NCI-H345 treated with DMSO at 0.1 percent for 48 hours (cell line): ENCODE data around the gene ALDH3A1.
"Not testable (repeated sequence)": the region's sequence is repeated elsewhere in the genome, so short reads cannot be mapped to it uniquely, and the experiment has no call there.

Source experiments
- DNase-seq: peaks from one replicate; lab custom pipeline; 2025; ENCODE audit not compliant: unreplicated experiment; lab: John Stamatoyannopoulos, UW

The ALDH3A1 gene

GRCh38 chr17:19747829-19748806 lies at the start of gene ALDH3A1:
ALDH3A1 (minus strand) TSS chr17:19748298; CDS start chr17:19745129, 3,169 bp downstream.
- no peak for DNase-seq

GRCh38 chr17:19796457-19796856 lies 48.4 kb upstream of the ALDH3A1 start:
- no peak for DNase-seq

DNA sequence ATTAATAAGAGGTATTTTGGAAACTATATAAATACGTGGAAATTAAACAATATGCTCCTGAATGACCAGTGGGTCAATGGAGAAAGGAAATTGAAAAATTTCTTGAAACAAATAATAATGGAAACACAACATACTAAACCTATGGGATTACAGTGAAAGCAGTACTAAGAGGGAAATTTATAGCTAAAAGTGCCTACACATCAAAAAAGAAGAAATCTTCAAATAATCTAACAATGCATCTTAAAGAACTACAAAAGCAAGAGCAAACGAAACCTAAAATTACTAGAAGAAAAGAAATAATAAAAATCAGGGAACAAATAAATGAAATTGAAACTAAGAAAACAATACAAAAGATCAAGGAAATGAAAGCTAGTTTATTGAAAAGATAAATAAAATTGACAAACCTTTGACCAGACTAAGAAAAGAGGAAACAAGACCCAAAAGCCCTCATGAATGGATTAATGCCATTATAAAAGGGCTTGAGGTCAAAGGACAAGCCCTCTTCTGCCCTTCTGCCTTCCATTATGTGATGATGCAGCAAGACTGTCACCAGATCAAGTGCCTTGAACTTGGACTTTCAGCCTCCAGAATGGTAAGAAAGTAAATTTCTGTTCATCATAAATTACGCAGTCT lies 43.9 kb upstream of the ALDH3A1 start:
- no peak for DNase-seq

DNA sequence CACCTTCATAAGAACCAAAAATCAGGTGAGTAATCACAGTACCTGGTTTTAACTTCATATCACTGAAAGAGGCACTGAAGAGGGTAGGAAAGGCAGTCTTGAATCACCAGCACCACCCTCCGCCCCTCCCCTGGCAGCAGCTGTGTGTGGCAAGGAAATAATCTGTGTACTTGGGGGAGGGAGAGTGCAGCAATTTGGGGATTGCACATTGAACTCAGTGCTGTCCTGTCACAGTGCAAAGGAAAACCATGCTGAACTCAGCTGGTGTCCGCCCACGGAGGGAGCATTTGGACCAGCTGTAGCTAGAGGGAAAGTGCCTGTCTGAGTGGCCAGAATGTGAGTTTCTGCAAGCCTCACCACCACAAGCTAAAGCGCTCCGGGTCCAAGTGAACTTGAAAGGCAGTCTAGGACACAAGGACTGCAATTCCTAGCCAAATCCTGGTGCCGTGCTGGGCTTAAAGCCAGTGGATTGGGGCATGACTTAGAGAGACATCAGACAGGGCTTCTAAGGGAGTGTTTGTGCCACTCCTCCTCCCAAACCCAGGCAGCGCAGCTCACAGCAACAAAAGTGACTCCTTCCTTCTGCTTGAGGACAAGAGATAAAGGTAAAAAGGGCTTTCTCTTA lies 39.7 kb upstream of the ALDH3A1 start:
- DNase-seq: no peak

DNA sequence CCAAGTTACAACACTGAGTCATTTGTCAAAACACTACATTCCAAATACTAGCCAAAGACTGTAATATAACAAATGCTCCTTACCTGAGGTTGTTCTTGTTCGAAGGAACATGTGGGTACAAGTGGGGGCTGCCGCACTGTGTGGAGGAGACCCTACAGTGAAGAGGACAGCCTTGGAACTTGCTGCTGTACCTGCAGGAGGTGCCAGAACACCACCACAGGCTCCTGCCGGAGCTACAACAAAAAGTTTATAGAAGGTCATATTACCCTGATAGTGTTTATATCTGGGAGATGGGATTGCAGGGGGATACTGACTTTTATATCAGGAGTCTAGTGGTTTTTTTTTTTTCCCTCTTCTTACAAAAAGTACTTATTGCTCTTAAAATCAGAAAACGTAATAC lies 37.8 kb upstream of the ALDH3A1 start:
- DNase-seq: no peak

DNA sequence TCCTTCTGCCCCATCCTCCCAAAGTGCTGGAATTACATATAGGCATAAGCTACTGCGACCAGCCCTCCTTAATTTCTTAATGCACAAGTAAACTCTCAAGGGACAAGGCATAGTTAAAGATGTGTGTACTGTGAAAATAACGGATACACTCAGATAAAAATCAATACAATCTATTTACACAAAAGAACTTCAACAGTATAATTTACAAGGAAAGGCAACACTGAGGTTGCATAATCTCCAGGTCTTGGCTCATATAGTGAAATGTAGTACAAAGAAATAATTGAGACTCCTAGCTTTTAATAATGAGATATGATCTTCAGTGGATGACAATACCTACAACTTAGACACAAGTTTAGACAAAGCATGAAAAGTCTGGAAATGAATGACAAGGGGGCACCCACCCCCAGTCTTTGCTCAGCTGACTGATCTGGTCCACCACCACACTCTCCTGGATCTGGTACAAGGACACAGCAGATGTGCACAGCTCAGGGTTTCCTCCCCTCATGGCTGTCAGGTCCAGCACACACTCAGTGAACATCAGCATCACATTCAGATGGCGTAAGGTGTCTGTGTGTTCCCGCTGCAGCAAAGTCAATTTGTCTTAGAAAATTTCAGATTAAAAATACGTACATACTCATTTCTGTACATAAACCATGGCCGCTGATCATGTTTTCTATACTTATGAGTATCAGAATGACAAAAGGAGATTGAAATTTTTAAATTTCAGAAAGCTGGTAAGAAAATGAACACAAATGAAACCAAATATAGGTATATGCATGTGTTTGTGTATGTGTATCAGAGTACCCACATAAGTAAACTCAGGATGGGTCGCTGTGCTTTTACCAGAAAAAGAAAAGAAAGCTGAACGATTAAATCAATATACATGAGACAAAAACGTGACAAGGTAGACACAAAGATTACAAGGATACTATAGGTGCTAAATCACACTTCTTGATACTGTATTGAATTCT lies 33.7 kb upstream of the ALDH3A1 start:
- DNase-seq: no peak

- no peak for DNase-seq
Measured at GRCh38 chr17:19780846-19781245, 32.7 kb upstream of the ALDH3A1 start.

DNA sequence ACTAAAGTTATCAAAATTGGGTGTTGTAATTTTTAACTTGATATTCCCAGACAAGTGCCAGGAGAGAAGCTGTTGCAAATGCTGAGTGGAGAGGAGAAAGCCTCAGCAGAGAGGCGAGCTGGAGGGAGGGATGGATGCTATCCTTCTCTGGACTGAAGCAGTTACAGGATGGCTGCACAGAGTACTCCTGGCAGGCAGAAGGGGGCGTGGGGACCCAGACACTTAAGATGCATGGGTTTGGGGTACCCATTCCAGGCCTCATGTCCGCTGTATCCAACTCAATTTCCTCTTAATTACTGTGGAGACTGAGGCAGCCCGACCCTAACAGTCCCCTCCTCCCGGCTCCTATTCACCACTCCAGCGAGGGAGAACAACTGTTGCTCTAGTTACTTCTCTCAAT lies 25.4 kb upstream of the ALDH3A1 start:
- no peak for DNase-seq

- no peak for DNase-seq
Measured at GRCh38 chr17:19771971-19772630, 24.0 kb upstream of the ALDH3A1 start.

DNA sequence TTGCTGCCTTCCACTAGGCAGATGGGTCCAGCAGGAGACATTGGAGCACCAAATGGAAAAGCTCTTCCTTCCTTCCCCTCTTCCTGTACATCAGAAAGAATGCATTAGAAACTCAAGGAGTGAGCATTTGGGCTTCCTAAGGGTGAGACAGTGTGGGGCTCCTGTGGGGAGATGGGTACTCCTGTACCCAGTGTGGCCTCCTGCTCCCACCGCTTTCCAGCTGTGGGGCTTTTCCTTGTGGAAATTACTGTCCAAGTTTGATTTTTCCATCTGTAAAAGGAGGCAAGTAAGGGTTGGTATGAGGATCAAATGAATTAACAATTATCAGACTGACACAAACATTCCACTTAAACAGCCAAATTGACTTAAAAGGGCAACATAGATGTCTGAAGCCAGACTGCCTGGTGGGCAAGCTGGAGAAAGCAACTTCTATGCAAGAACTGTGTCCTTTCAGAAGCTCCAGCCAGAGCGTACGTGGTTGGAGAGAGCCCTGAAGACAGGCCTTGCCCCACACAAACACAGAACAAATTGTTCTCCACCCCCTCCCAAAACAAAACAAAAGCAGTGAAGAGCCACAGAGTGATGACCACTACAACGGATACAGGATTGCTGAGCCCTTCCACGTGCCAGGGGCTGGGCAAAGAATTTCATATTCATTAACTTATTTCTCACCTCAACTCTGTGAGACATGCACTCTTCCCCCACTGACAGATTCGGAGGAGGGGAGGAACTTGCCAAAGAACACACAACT lies 23.1 kb upstream of the ALDH3A1 start:
- DNase-seq: no peak

- no peak for DNase-seq
Measured at GRCh38 chr17:19769946-19770652, 22.0 kb upstream of the ALDH3A1 start.

GRCh38 chr17:19768046-19768782 lies 20.1 kb upstream of the ALDH3A1 start:
- no peak for DNase-seq

DNA sequence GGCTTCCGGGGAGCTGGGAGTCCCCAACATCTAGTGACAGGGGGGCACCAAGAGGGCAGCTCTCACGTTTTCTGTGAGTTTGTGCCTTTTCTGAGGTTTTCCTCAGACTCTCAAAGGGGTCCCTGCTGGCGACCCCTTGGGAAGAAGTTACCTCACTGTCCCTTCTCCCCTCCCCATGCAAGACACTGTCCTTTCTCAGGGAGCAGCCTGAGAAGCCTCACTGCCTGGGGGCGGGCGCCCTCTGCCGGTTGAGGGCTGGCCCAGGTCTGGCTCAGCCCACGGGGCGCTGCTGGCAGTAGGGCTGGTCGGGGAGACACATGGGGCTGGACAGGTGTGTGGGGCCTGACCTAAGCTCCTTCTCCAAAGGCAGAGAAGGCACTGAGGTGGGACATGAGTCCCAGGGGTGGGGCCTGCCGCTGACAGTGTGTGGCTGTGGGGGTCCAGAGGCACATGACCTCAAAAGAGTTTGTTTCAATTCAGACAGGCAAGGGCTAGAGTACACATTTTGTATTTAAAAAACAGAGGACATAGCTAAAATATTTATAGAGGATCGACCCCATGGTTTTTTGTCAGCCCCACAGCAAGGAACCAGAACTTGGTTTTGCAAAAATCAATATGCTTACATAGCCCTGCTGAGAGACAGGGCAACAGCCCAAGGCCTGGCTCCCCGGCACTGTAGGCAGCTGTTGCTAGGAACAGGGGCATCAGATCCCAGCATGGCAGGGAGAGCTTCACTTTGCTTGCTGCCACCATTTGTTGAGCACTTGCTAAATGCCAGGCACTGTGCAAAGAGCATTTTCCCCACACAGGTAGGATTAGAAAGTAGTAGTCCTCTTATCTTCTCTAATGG lies 18.5 kb upstream of the ALDH3A1 start:
- peak; percentile 14 for DNase-seq

GRCh38 chr17:19766016-19766415 lies 17.9 kb upstream of the ALDH3A1 start:
- no peak for DNase-seq

- not testable (repeated sequence) for DNase-seq
Measured at GRCh38 chr17:19763991-19764390, 15.9 kb upstream of the ALDH3A1 start.

- no peak for DNase-seq
Measured at GRCh38 chr17:19763416-19763815, 15.3 kb upstream of the ALDH3A1 start.

DNA sequence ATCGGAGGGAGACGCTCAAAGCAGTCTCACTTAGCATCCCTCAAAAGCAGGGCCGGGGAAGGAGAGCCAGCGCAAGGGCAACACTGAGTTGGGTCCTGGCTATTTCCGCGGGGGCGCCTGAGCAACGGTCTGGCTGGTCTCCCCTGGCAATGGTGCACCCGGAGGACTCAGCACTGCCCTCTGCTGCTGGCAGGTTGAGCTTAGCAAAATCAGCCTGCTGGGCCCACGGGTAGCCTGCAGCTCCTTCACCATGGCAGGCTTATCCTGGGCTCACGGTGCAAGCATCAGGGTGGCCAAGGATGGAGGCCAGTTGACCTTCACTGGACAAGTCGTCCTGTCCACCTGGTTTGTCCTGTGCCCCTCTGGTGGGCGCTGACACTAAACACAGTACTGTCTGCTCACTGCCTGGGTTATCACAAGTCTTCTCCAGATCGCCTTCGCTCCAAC lies 14.4 kb upstream of the ALDH3A1 start:
- peak; percentile 22 for DNase-seq
